GM12875 (cell line): ENCODE measurements around the gene SMG6.
A peak's percentile ranks its signal among the peaks of the same experiment; 100 is the strongest.

ENCODE experiments used
- H3K4me3 ChIP-seq: one replicate; pipeline ENCODE4 v1.5.1; 2011; ENCODE audit warnings: low read depth, low read length, control low read depth
- TF ChIP-seq, protein P1 (sequence below): IDR thresholded peaks from 2 replicates; pipeline ENCODE4 v1.5.1; 2011; ENCODE audit warnings: low read depth, mild to moderate bottlenecking, control low read depth, inconsistent platforms, low read length, moderate library complexity, borderline replicate concordance; ENCODE audit not compliant: insufficient read depth

The SMG6 gene

DNA sequence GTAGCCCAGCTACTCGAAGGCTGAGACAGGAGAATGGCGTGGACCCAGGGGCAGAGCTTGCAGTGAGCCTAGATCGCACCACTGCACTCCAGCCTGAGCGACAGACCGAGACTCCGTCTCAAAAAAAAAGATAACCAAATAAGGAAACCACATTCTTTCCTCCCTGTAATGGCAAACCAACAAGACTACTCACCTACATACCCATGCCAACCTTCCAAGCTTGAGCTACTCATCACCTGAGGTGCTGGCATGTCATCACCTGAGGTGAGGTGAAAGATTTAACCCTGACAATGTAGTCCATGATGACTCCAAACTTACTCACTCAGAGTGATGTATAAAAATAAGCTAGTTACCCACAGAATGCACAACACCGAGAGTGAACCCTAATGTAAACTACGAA, 85.2 kb downstream of the SMG6 start:
- H3K4me3 ChIP-seq = no peak overlapping the region
- TF ChIP-seq, protein P1, sequence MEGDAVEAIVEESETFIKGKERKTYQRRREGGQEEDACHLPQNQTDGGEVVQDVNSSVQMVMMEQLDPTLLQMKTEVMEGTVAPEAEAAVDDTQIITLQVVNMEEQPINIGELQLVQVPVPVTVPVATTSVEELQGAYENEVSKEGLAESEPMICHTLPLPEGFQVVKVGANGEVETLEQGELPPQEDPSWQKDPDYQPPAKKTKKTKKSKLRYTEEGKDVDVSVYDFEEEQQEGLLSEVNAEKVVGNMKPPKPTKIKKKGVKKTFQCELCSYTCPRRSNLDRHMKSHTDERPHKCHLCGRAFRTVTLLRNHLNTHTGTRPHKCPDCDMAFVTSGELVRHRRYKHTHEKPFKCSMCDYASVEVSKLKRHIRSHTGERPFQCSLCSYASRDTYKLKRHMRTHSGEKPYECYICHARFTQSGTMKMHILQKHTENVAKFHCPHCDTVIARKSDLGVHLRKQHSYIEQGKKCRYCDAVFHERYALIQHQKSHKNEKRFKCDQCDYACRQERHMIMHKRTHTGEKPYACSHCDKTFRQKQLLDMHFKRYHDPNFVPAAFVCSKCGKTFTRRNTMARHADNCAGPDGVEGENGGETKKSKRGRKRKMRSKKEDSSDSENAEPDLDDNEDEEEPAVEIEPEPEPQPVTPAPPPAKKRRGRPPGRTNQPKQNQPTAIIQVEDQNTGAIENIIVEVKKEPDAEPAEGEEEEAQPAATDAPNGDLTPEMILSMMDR = no peak

DNA sequence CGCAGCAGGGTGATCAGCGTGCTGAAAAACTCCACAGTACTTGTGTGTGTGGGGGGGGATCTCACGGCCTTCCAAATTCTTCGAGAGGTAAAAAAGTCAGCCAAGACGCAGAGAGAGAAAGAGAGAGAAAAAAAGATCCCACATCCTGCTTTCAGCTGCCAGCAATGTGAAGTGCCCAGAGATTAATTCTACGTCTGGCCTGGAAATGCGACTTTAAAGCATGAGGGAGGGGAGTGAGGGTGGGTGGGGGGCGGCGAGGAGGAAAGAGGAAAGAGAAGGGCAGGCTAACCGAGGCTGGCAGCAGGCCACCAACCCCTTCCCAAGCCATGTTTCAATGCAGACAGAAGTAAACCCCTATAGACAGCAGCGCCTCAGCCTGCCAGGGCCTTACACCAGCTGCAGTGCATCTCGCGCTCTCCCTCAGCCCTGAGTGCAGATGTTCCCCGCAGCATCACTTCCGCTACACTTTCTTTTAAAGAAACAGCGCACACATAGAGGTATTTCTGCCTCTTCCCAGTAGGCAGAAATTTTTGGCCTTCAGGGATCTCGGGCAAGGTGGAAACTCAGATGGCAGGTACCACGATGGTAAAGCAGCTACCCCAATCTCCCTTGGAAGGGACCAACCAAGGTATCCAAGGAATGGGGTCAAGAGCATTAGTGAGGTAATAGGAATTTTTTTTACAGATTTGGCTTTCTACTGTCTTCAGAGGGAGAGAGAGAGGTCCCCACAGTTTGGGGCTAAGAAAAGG, 87.8 kb downstream of the SMG6 start:
- peak overlapping the region; percentile 47 for H3K4me3 ChIP-seq
- TF ChIP-seq, protein P1 = no peak

DNA sequence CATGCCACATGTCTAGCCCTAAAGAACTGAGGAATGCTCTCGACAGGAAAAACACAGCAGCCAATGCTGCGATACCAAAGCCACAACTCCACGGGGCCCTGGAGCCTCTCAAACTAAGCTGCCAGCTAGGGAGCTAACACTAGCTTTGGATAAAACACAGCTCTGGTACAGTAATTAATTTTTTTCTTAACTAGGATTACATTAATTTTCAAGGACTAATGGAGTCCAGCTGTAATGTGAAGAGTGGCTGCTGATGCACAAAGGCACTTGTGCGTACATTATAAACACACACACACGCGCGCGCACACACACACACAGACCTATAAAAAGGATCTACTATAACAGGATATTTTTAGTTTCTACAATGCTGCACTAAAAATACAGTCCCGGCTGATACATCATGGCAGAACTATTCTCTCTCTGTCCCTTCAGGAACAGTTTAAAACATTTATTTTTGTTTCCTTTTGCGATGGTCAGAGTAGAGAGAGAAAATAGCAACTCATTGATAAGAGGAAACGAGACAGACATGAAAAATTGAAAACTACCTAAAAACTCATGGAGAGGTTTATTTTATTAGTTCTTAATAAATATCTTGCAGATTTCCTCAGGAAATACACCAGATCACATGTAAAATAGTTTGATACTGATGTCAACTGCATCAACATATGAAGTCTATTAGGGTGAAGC, 88.5 kb downstream of the SMG6 start:
- peak overlapping the region; percentile 47 for H3K4me3 ChIP-seq
- TF ChIP-seq, protein P1 = no peak

DNA sequence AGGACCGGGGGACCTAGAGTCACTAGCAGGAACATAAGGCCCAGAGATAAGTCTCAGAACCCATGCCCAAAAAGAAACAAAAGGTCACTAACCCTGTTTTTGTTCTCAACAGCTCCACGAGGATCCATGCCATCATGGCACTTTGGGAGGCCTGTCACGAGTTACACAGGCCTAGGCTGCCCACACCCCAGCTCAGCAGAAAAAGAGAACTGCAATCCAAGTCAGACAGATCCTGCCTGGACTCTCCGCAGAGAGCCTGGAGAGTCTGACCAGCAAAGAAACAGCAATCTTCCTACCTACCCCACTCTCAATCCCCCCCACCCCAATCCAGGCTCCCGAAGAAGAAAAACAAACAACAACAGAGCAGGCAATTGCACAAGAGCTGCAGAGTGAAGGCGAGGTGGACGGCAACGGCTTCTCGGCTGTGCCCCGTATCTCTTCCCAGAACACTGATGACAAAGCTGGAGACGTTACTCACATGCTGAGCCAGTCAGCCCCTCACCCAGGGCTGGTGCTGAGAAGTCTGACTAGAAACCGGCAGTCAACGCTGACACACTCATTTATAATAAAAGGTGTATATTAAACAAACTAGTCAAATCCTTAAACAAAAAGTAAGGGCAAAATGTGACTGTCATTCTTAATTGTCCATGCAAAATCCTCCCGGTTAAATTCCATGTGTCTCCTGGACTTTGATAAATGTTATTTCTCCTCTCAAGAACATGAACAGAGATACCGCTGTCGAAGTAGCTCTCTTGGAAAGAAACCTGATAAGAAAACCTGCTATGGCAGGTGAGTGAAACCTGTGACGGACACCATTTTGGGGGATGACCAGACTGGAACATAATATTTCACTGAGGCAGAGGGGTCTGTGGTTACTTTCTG, 89.3 kb downstream of the SMG6 start:
- no peak overlapping the region for H3K4me3 ChIP-seq
- TF ChIP-seq, protein P1 = no peak

DNA sequence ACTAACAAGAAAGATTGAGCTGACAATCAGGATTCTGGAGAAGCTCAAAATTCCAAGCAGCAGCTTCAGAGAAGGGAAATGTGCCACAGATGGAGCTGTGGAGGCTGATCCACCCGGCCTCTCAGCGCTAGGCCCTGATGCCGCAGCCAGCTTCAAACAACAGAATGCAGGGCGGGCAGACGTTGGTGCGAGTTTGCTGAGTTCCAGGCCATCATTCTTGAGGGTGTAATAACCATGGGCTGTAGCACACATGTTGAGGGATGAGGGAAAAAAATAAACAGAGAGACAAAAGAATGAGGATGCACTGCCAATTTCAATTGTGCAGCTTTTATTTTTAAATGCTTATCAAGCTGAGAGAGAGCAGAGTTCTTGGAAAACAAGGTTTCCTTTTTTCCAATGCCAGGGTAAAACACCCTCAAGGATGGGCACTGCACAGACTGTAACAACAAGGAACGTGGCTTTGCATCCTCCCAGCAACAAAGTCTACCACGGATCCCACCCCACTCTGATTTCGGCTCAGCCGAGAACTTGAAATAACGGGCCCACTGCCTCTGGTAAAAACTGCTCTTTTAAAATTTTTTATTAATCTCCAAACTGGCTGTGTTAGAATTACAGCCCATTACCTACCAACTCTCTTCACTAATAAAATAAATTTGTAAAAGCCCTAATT, 90.2 kb downstream of the SMG6 start:
- H3K4me3 ChIP-seq = no peak overlapping the region

DNA sequence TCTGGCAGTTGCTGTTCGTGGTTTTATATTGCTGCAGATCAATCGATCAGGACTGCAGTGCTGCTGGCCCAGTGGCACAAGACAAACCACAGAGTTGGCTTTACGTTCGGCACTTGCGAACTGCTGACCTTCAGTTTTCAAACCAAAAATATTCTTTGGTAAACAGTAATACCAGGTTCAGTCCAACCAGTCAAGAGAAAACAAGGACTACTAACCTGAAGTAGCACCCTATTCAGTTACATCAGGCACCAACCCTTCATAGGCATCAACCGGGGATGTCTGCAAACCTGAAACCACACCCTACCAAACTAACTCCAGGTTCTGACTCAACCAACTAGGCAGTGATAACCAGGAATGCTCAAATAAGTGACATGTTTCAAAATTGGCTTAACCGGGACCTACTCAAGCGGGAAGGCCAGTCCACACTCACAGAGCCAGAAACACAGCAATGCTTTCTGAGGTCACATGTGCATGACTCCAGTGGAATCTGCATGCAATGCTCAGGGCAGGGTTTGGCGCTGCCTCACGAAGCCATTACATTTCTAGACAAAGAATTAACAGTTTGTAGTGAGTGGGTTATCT, 91.1 kb downstream of the SMG6 start:
- no peak overlapping the region for H3K4me3 ChIP-seq
- TF ChIP-seq, protein P1 = no peak

More for the DNA sequence above, 90.2 kb downstream of the SMG6 start:
- TF ChIP-seq, protein P1 = no peak
